Measurements from ENCODE around the gene HIKESHI.

HIKESHI gene, protein sequence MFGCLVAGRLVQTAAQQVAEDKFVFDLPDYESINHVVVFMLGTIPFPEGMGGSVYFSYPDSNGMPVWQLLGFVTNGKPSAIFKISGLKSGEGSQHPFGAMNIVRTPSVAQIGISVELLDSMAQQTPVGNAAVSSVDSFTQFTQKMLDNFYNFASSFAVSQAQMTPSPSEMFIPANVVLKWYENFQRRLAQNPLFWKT

DNA sequence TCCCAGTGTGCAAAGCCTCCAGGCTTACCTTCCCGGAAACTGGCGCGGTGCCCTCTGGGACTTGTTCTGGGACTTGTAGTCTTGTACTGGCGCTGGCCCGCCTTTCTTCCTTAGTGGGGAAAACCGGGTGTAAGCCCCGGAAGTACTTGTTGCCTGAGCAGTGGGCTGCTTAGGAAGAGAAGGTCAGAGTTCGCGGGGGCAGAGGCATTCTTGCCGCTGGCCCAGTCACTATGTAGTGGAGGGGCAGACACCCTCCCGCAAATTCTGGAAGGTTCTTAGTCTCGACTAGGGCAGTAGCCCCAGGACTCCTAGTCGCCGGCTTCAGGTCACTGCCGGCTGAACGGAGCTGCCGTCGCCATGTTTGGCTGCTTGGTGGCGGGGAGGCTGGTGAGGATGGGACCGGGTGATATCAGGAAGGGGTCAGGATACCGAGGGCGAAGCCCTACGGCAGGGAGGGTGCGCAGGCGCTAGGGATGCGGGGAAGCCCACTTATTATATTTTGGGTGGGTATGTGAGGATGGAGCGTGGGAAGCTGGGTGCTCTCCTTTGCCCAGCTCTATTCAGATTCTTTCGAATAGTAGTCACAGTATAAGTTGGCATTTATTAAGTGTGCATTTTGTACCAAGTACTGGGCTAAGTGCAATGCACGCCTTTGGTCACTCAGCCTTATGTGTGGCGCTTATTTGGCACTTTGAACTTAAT lies at the start of gene HIKESHI:
Gene HIKESHI (plus strand): TSS at position 149 of the 702 bp plus-strand sequence. CDS start 209 bp downstream, at position 358.
- peak; percentile 98 for DNase-seq (ENCODE audit: low read depth)

DNA sequence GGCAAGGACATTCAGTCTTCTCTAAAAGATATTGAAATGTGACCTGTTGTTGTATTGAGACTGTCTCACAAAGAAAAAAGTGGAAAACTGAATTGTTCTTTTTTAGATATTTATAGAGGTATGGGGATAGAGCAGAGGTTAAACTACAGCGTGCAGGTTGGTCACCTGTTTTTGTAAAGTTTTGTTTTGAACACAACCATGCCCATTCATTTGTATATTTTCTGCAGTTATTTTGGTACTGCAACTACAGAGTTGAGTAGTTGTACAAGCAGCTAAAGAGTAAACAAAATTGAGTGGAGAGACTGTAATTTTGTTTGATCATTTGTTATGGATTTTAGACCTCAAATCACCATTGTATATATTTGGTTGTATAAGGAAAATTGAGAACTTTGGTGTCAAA lies 46.1 kb upstream of the HIKESHI start:
- DNase-seq (ENCODE audit: low read depth), result no peak

DNA sequence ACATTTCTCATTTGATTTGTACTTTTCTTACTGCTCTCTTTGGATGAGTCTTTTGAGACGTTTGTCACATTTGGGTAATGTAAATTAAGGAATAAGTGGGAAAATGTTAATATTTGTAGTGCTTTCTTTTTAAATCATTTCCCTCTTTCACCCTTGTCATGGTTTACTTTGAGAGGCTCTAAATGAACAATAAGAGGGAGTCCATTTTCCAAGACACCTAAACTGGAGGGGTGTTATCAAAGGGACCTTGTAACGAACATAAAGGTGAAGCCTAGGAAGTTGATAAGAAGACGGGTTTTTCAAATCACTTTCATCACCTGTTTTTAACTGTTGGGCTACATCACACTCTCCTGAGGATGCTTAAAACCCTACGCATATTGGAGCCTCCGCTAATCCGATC lies 45.4 kb upstream of the HIKESHI start:
- no peak for DNase-seq (ENCODE audit: low read depth)

- no peak for DNase-seq (ENCODE audit: low read depth)
Observed at GRCh38 chr11:86257446-86257845, 44.6 kb upstream of the HIKESHI start.

DNA sequence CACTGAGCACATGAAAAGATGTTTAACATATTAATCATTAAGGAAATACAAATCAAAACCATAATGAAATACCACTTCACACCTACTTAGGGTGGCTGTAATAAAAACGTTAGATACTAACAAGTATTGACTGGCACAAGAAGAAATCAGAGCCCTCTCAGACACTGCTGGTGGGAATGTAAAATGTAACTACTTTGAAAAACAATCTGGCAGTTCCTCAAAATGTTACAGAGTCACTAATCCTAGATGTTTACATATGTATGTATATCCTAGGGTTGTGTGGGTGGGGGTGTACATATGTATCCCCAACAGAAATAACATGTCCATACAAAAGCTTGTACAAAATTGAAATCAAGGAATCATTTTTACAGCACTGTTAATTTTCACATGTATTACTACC lies 42.3 kb upstream of the HIKESHI start:
- no peak for DNase-seq (ENCODE audit: low read depth)

- DNase-seq (ENCODE audit: low read depth), result no peak
Observed at GRCh38 chr11:86261328-86261727, 40.7 kb upstream of the HIKESHI start.

- no peak for DNase-seq (ENCODE audit: low read depth)
Observed at GRCh38 chr11:86262387-86262786, 39.7 kb upstream of the HIKESHI start.

DNA sequence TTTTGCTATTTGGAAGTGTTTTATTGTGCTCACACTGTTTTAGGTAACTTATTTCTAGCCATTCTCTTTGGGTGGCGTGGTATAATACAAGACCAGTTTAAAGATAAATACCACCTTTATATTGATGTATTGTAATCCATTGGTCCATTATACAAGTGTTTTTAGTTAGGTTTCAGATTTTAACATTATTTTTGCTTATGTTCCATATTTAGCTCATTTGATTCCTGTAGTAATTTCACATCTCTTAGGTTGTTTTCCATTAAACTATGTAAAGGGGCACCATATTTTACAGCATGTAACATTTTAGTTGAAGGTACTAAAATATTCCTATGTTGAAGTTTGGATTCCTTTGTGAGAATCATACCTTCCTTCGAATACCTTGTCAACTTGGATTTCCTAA lies 37.4 kb upstream of the HIKESHI start:
- DNase-seq (ENCODE audit: low read depth), result no peak

DNA sequence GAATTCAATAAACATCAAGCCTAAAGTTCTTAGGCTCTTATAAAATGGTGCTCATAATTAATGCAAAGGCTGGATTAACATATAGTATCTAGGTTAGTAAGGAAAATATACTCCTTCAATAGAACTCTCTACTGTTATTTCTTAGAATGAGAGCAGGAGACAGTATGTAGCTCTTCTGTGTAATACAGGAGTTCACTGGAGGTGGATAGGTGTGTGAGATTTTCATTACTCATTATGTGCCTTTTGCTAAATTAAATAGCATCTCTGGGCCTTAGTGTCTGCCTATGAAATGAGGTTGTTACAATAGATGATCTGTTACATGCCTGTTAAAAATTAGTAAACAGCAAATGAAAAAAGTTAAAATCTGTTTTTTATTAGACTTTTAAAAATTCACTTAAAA lies 36.8 kb upstream of the HIKESHI start:
- no peak for DNase-seq (ENCODE audit: low read depth)

GRCh38 chr11:86269645-86270044 lies 32.4 kb upstream of the HIKESHI start:
- DNase-seq (ENCODE audit: low read depth), result no peak

GRCh38 chr11:86274503-86274902 lies 27.5 kb upstream of the HIKESHI start:
- DNase-seq (ENCODE audit: low read depth), result no peak

DNA sequence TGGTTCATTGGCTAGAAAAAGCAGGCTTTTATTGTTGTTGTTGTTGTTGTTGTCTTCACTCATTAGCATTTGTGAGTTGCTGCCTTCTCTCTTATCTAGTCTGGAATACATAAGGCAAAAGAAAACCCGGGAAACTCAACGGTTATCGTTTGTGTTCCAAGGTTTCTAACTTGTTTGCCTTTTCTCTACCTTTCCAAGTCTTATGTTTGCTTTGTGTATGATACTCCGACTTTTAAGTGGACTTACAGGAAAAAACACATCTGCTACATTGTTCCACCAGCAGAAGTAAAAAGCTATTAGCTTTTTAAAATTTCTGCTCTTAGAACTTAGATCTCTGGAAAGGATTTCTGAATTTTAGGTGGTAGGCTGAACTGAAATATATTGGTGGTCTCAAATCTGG lies 27.0 kb upstream of the HIKESHI start:
- no peak for DNase-seq (ENCODE audit: low read depth)

DNA sequence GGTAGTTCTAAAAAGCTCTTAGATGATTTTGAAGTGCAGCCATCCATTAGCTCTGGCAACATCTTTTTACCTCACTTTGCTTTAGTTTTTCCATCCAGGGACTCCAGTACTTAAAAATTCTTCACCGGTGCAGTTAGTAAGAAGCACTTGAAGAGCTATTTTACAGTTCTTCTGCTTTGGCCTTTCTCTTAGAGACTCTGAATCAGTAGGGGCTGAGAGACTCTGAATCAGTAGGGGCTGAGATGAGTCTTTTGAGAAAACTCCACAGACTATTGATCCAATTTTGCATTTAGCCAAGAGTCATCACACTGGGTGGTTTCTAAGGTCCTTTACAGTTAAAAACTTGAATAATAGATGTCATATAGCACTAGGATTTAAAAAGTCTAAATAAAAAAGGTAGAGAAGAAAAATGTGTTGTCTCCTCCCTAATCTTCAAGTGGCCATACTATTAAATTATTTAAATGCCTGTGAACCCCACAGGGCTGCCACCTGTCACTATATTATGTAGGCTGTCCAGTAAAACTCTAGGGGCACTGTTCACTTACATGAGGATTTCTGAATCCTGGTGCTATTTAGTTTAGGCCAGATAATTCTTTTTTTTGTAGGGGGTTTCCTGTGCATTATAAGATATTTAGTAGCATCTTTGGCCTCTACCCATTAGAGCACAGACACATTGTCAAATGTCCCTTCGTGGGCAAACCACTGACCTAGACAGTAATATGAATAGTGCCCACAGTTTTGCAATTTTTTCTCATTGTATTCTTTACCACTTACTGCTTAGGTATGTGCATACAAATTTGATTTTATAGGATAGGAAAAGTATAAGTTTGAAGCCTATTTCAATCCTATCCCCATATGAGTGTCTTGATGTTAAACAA lies 26.3 kb upstream of the HIKESHI start:
- DNase-seq (ENCODE audit: low read depth), result no peak

GRCh38 chr11:86277741-86278140 lies 24.3 kb upstream of the HIKESHI start:
- no peak for DNase-seq (ENCODE audit: low read depth)

DNA sequence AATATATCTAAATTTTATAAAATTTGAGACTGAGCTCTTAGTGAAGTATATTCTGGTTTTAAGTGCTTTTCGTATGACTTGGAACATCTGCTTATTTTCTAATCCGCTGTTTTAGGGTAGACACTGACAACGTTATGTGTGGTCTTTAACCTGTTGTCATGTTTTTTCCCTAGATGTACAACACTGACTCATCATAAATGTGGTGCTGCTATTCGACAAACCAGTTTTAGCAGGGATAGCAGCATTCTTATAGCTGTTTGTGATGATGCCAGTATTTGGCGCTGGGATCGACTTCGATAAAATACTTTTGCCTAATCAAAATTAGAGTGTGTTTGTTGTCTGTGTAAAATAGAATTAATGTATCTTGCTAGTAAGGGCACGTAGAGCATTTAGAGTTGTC lies 23.8 kb upstream of the HIKESHI start:
- peak; percentile 41 for DNase-seq (ENCODE audit: low read depth)

DNA sequence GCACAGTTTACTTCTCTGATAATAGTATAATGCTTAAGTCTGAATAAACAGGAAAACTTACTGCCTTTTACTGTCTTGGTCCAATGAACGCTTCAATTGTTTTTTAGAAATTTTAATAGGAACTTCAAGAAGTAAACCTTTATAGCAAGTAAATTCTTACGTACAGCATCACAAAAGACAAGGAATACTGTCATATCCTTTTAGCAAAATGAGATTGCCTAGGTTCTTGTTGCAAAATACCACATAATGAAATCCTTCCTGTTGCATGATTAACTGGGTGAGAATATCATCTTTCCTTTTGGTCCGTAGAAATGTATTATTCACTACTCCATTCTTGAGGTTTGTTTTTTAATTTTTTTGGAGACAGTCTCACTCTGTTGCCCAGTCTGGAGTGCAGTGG lies 22.3 kb upstream of the HIKESHI start:
- no peak for DNase-seq (ENCODE audit: low read depth)

GRCh38 chr11:86287468-86287796 lies 14.6 kb upstream of the HIKESHI start:
- no peak for DNase-seq (ENCODE audit: low read depth)

DNA sequence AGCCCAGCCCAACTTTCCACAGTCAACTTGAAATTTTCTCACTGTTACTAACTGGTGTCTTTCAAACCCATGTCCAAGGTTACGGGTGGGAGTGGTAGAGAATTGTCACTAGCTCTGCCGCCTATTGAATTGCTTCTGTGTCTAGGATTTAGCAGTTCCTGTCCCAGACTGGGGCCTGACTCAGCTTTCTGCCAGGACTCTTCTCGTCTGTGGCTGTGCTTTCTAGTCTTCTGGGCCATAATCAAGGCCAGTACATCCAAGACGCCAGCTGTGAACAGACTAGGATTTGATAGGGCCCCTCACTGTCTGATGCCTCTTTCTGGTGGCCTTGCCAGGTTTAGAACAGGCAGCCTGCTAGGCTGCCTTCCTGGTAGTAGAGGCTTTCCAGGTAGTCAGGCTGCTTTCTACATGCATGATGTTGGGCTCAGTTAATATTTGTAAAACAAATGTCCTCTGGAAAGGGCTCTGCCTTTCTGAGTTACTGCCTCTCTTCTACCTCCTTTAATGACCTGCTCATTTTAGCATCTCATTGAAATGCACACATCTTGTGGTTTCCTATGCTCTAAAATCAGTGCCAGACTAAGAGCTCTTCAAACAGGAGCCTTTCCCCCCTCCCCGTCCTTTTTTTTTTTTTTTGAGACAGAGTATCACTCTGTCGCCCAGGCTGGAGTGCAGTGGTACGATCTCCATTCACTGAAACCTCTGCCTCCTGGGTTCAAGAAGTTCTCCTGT lies 13.1 kb upstream of the HIKESHI start:
- DNase-seq (ENCODE audit: low read depth), result no peak

DNA sequence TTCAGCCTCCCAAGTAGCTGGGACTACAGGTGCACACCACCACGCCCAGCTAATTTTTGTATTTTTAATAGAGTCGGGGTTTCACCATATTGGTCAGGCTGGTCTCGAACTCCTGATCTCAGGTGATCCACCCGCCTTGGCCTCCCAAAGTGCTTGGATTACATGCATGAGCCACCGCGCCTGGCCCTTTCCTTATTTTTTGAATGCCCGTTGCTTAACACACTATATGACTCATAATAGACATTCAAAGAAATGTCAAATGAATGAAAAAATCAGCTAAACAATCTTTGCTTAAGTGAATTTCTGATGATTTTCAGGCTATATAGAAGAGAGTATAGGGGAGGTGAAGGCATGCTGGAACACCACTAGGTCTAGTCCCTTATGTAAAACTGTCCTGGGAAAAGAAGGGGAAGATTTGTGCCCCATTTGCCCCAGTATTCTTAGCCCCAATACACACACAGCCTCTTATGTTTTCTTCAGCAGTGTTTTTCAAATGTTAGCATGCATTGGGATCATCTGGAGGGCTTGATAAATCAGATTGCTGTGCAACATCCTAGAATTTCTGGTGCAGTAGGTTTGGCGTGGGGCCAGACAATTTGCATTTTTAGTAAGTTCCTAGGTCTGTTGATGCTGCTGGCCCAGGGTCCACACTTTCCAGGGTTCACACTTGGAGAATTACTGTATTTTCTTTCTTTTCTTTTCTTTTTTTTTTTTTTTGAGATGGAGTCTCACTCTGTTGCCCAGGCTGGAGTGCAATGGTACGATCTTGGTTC lies 12.3 kb upstream of the HIKESHI start:
- DNase-seq (ENCODE audit: low read depth), result peak; percentile 45

DNA sequence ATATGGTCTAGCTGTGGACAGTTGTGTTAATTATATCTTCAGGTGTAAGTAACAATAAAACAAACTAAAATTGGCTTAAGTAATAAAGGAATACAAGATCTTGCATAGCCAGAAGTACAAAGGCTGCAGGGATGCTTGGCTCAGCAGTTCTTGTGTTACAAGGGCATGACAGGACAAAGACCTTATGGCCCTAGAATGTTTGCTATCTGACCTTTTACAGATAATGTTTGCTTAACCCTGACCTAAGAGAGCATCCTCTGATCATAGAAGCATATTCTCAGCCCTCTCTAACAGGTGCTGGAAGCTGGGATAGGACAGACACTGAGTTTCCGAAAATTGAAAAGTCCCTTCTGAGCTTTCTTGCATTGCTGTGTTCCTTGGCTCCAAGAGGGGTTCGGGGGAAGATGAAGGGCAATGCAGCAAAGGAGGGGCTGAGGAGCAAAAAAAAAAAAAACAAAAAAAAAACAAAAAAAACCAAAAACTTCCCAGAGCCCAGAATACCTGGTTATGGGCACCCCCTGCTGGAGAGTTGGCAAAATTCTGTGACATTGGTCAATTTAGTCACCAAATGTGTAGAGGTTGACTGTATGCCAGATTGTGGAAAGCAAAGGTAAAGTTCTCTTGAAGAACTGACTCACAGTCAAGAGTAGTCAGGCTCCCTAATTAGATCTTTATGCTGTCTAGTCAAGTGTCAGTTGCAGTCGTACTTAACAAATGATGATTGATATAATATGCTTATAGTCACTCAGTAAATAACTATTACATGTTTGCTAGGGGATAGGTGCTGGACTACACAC lies 10.4 kb upstream of the HIKESHI start:
- peak; percentile 30 for DNase-seq (ENCODE audit: low read depth)

Data from amniotic epithelial cell (primary cell).